Measurements from ENCODE around the gene SPINK4. TPM values are rescaled to one million over a fixed set of nuclear protein-coding genes. Genes with fewer than 3 reads are reported as not detected.

Gene SPINK4
- total RNA-seq, 1 experiment from 2014 or later, result not detected

- ChIA-PET POLR2A (interaction anchor here (0.6 to 1.5 kb wide), 8 partner anchors 12 to 1024 kb away, joined by 3 to 13 read pairs (median 6); partner anchors contain the start of genes BAG1, CHMP5, DNAJA1 and NOL6), CTCF (interaction anchor here (0.6 to 1.7 kb wide), 6 partner anchors 125 to 233 kb away, joined by 3 to 7 read pairs (median 4); partner anchors contain the start of genes ANKRD18B and AQP3)
- peaks cover 10% of the 10 kb centered on the region for H3K36me3 Mint-ChIP-seq
- ATAC-seq (peak; percentile 90), DNase-seq (ENCODE audit: low spot score) (peak; percentile 96)
- peaks cover 14% of the 10 kb centered on the region for H3K4me1 Mint-ChIP-seq
- peak within 1 kb of the TSS; percentile 99 for H3K27ac Mint-ChIP-seq
- H3K27me3 Mint-ChIP-seq (ENCODE audit: low read depth), result no peaks in the 10 kb centered on the region
- H3K9me3 Mint-ChIP-seq, result no peaks in the 10 kb centered on the region
- peak within 1 kb of the TSS; percentile 99 for H3K4me3 Mint-ChIP-seq
- TF ChIP-seq ZBTB21 (CRISPR knock-in tag; IDR thresholded peaks at IDR 0.05; ENCODE audit: borderline replicate concordance), result peak; percentile 85; the same call in 1 of the 2 replicates
- 0 out of 2 replicates have a peak, but pooled peaks have one; percentile 81 for TF ChIP-seq ZBTB43 (CRISPR knock-in tag; IDR thresholded peaks at IDR 0.05)
- TF ChIP-seq CBFB (CRISPR knock-in tag; IDR thresholded peaks at IDR 0.05; ENCODE audit: low read depth), result peak; percentile 94
- no peak; the same call in 1 of the 2 replicates for TF ChIP-seq KAT7 (CRISPR knock-in tag; IDR thresholded peaks at IDR 0.05; ENCODE audit: borderline replicate concordance)
- TF ChIP-seq E2F1 (CRISPR knock-in tag; IDR thresholded peaks at IDR 0.05), result no peak
- TF ChIP-seq STAT6 (CRISPR knock-in tag; conservative IDR thresholded peaks at IDR 0.05; ENCODE audit: low read depth), result no peak
- no peak for TF ChIP-seq SMAD4 (CRISPR knock-in tag; IDR thresholded peaks at IDR 0.05)
- no peak for TF ChIP-seq ZNF532 (CRISPR knock-in tag; IDR thresholded peaks at IDR 0.05; ENCODE audit: borderline replicate concordance)
- TF ChIP-seq HMGXB4 (CRISPR knock-in tag; IDR thresholded peaks at IDR 0.05), result no peak
- no peak for TF ChIP-seq E2F4 (CRISPR knock-in tag; IDR thresholded peaks at IDR 0.05; ENCODE audit: borderline replicate concordance, low read depth)
- TF ChIP-seq ZNF512 (CRISPR knock-in tag; IDR thresholded peaks at IDR 0.05; ENCODE audit: borderline replicate concordance), result no peak
- TF ChIP-seq IRF2 (CRISPR knock-in tag; IDR thresholded peaks at IDR 0.05; ENCODE audit: borderline replicate concordance, low read depth), result no peak
- no peak for TF ChIP-seq ELF4 (CRISPR knock-in tag; IDR thresholded peaks at IDR 0.05; ENCODE audit: low read depth)
- TF ChIP-seq GABPB1 (CRISPR knock-in tag; IDR thresholded peaks at IDR 0.05), result peak; percentile 92
- TF ChIP-seq ATF1 (CRISPR knock-in tag; IDR thresholded peaks at IDR 0.05), result peak; percentile 81; the same call in 1 of the 2 replicates
- TF ChIP-seq CTCF (IDR thresholded peaks at IDR 0.05), result no peak
- peak; percentile 27; the same call in 1 of the 2 replicates for TF ChIP-seq SMAD3 (CRISPR knock-in tag; IDR thresholded peaks at IDR 0.05; ENCODE audit: borderline replicate concordance)
- TF ChIP-seq ZNF416 (CRISPR knock-in tag; IDR thresholded peaks at IDR 0.05), result no peak
- peak; percentile 99 for TF ChIP-seq FOXK1 (CRISPR knock-in tag; IDR thresholded peaks at IDR 0.05)
Observed at GRCh38 chr9:33290247-33291030, 50.5 kb downstream of the SPINK4 start, which contains the start of gene NFX1. TSS of gene NFX1 (plus strand) at chr9:33290516. CDS start at chr9:33290573, 57 bp downstream.
